DND-41 (cell line): ENCODE data around the gene PLEKHA8.

ENCODE experiments used
- CTCF ChIP-seq: IDR thresholded peaks from 2 replicates; pipeline ENCODE4 v1.5.1; 2012; ENCODE audit warnings: borderline replicate concordance, low read length, moderate library complexity, mild to moderate bottlenecking; ENCODE audit not compliant: poor library complexity, severe bottlenecking; ENCODE audit errors: extremely low read depth
- EZH2 ChIP-seq: IDR thresholded peaks from 3 replicates; pipeline ENCODE4 v1.6.1; 2012; ENCODE audit warnings: borderline replicate concordance, low read depth, mild to moderate bottlenecking, moderate library complexity, low read length, inconsistent platforms; ENCODE audit not compliant: severe bottlenecking

GRCh38 chr7:30010021-30010420 is 18.2 kb upstream of the PLEKHA8 start:
- no peak for TF ChIP-seq CTCF
- no peak for TF ChIP-seq EZH2
